ENCODE data around the gene RACK1. TPM values are rescaled to one million over a fixed set of nuclear protein-coding genes. Genes with fewer than 3 reads are reported as not detected.
A peak's percentile ranks its signal among the peaks of the same experiment; 100 is the strongest.
"Not testable (repeated sequence)": the region's sequence is repeated elsewhere in the genome, so short reads cannot be mapped to it uniquely, and the experiment has no call there.

RACK1 gene
- total RNA-seq, 1 donor from 2014 or later = 510 TPM

GRCh38 chr5:181217111-181217802, 26.4 kb downstream of the RACK1 start:
- ATAC-seq (peak; percentile 10), DNase-seq (ENCODE audit: low spot score) (no peak)

DNA sequence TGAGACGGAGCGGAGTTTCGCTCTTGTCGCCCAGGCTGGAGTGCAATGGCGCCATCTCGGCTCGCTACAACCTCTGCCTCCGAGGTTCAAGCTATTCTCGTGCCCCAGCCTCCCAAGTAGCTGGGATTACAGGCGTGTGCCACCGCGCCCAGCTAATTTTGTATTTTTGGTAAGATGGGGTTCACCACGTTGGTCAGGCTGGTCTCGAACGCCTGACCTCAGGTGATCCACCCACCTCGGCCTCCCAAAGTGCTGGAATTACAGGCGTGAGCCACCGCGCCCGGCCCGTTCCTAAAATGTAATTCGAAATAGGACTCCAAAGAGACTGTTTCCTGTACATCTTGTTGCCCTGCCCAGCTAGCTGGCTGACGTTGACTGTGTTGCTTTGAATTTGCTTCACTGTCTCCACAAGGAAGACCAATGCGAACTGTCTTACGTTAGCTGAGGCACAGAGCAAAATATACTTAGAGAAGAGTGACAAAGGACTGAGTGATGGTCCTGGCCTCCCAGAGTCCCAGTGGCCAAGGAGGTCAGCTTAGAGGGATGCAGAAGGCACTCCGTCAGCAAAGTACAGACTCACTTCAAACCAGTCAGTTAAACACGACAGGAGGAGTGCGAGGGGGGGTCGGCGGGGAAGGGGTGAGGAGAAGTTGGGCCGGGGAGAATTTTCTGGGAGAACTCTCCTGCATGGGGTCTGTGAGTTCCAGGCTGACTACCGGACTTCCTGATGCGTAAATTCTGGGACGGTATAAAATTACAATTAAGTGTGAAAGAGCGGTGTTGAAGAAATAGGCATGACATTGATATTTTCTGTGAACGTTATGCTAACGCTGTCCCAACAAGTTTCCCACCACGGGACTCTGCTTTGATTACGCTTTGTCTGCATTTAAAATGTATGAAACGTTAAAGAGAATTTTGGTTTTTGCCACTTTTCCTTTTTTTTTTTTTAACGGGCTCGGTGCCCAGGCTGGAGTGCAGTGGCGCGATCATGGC, 27.4 kb downstream of the RACK1 start:
- ATAC-seq (no peak), DNase-seq (ENCODE audit: low spot score) (no peak)

DNA sequence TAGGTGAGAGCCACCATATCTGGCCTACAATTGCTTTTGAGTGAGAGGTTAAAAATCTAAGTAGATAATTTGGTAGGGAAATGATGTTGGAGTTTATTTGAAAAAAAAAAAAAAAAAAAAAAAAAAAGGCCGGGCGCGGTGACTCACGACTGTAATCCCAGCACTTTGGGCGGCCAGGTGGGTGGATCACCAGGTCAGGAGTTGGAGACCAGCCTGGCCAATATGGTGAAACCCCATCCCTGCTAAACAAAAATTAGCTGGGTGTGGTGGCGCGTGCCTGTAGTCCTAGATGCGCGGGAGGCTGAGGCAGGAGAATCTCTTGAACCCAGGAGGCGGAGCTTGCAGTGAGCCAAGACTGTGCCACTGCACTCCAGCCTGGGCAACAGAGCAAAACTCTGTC, 29.5 kb downstream of the RACK1 start:
- ATAC-seq; DNase-seq (ENCODE audit: low spot score): not testable (repeated sequence)

- ATAC-seq (no peak), DNase-seq (ENCODE audit: low spot score) (no peak)
Measured at GRCh38 chr5:181212934-181213333, 30.8 kb downstream of the RACK1 start.

DNA sequence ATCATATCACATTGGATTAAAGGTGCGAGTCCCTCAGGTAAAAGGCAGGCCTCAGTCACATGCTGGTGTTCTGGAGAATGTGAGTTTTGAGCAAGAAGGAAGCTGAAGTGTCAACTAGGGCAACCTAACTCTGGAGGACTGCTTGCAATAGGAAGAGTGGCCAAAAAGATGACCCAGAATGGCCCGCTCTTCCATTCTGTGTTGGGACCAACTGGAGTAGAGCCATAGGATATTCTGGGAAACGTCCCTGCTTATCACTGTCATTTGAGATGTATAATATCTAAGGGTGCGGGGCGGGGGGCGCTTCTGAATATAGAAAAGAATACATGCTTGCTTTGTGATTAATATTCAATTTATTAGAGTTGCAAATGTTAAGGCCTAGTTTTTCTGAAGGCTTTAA, 31.6 kb downstream of the RACK1 start:
- DNase-seq (ENCODE audit: low spot score) (no peak), ATAC-seq (no peak)

GRCh38 chr5:181211208-181211607, 32.5 kb downstream of the RACK1 start:
- DNase-seq (ENCODE audit: low spot score) (no peak), ATAC-seq (no peak)

- DNase-seq (ENCODE audit: low spot score); ATAC-seq: not testable (repeated sequence)
Measured at GRCh38 chr5:181210698-181211097, 33.0 kb downstream of the RACK1 start.

GRCh38 chr5:181210148-181210547, 33.6 kb downstream of the RACK1 start:
- not testable (repeated sequence) for DNase-seq (ENCODE audit: low spot score); ATAC-seq

GRCh38 chr5:181209006-181209405, 34.7 kb downstream of the RACK1 start:
- not testable (repeated sequence) for DNase-seq (ENCODE audit: low spot score); ATAC-seq

GRCh38 chr5:181207960-181208253, 35.8 kb downstream of the RACK1 start:
- DNase-seq (ENCODE audit: low spot score) = no peak
- ATAC-seq = no peak

GRCh38 chr5:181207214-181207959, 36.3 kb downstream of the RACK1 start:
- DNase-seq (ENCODE audit: low spot score) = peak; percentile 82
- ATAC-seq = peak; percentile 50

GRCh38 chr5:181205761-181206649, 37.7 kb downstream of the RACK1 start:
- ATAC-seq = no peak
- no peak for DNase-seq (ENCODE audit: low spot score)

DNA sequence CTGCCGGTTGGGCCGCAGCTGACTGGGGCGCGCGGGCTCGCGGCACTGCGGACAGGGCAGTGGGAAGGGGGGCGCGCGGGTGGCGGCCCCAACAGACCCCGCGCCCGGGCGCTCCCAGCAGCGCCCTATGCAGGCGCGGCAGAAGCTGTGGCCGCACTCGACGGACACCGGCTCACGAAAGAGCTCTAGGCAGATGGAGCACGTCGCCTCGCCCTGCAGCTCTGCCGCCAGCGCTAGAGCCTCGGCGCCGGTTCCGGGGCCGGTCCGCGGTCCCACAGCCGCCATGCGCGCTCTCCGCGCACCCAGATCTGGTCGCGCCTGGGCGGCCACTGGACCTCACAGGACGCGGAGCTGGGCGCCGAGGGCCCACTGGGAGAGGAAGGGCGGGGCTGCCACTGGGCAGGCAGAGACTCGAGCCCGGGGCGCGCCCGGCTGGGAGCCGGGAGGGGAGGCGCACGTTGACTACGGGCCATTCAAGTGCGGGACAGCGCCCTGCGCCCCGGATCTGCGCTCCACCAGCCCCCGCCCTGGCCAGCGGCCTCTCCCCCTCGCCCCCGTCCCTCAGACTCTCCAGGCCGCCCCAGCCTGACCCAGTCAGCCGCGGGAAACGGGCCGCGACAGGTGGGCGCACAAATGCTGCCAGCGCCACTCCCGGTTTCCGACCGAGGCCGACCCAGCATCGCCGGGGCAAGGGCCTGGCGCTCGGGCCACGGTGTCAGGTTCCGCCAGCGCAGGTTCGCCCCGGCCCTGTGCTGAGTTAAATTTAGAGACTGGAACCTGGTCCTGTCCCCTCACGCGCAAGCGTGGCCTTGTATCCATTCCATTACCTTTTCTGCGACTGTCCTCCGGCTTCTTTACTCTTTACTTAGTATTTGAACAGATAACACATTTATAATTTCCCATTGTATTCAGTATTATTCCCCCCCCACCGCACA, 38.6 kb downstream of the RACK1 start, which contains the start of gene TRIM7:
TRIM7 (minus strand) TSS at position 371 of the 935 bp plus-strand sequence; CDS start at position 285, 86 bp downstream.
- ATAC-seq (peak; percentile 31), DNase-seq (ENCODE audit: low spot score) (no peak)

DNA sequence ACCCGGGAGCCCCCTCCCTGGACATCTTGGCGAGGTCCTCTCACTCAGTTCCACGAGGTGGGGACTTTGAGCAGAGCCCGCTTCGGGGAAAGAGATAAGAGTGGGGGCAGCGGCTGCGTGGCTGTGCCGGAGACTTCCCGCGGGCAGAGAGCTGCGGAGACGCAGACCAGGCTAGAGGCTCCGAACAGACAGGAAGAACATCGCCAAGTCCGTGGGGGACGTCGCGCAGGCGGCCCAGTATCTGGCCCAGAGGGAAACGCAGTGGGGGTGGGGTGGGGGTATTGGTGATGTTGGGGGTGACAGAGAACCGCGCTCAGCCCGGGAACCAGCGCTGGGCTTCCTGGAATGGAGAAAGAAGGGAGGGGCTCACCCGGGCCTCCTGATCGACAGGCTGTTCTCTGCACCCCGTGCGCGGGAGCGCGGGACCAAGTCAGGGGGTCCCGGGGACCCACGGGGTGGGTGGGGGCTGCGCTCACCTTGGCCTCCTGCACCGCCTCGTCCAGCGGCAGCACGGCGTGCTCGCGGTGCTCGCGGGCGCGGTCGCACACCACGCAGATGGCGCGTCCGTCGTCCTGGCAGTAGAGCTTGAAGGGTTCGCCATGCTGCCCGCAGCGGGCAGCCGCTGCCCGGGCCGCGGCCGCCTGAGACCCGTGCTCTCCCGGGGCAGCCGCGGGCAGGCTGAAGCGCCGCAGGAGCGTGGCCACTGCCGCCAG, 39.4 kb downstream of the RACK1 start:
- DNase-seq (ENCODE audit: low spot score) = no peak

DNA sequence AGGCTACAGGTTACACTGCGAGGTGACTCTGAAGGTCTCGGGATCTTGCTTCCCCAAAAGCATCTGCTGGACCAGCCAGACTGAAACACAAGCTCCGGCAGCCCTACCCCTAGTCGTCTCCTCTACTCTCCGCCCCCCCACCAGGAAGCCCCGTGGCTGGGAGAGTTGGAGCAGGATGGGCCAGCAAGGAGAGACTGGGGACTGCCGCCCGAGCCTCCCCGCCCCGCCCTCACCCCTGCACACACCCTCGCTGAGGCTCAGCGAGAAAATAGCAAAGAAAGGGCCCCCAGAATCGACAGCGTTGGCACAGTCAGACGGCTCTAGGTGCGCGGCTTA, 40.0 kb downstream of the RACK1 start:
- DNase-seq (ENCODE audit: low spot score) = no peak

More for the DNA sequence above, 39.4 kb downstream of the RACK1 start:
- peak; percentile 38 for ATAC-seq

DNA sequence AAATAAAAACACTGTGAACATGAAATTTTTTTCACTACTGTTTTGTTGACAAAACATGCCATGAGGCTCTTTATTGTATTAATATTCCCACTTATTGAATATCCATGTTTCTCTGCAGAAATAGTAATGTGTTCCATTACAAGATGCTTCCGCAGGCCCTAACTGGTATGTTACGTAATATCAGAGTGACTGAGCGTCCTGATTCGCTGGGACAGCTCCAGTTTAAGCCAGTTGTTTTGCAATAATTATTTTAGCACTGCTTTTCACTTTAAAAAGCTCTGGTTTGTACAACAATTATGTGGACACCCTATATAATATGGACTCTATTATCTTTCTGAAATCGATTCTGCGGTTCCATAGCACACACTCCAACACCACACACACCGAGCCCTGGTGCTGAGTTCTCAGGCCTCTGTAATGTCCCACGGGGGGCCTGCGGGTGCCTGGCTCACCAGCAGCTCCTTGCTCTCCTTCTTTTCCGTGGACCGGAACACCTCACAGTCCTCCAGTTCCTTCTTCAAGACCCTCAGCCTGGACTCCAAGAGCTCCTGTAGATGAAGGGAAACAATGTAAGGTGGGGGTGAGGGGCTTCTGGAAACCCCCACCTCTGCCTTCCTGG, 40.5 kb downstream of the RACK1 start:
- ATAC-seq = peak; percentile 14
- DNase-seq (ENCODE audit: low spot score) = no peak

More for the DNA sequence above, 40.0 kb downstream of the RACK1 start:
- ATAC-seq = no peak

DNA sequence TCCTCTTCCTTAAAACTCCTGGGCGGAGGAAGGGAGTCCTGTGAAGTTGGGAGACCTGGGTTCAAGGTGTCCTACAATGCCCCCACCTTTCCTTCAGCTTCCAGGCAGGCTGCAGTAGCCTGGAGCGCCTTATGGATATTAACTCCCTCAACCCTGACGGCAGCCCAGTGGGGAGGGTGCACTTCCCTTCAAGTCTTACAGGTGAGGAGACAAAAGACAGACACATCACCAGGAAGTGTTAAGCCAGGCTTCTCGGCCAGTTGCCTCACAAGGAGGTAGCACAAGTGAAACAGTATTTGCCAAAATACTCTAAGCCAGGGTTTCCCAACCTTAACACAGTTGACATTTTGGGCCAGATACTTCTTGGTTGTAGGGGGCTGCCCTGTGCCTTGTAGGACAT, 42.9 kb downstream of the RACK1 start:
- ATAC-seq = no peak

More for the DNA sequence above, 42.9 kb downstream of the RACK1 start:
- DNase-seq (ENCODE audit: low spot score) = no peak

Measured in left lobe of liver (tissue), 2 donors.